Neural progenitor cell (in vitro differentiated cells): ENCODE results near the gene CRTC1.

Experiments used
- EZH2 ChIP-seq: fragments of 200-600 bp; sonication (generic); IDR thresholded peaks from 2 replicates; pipeline ENCODE4 v1.6.1; 2017; ENCODE audit warnings: antibody characterized with exemption, mild to moderate bottlenecking, moderate library complexity
- EZH2phosphoT487 ChIP-seq: fragments of 200-600 bp; sonication (generic); IDR thresholded peaks from 2 replicates; pipeline ENCODE4 v1.6.1; 2017; ENCODE audit warnings: antibody characterized with exemption
- TF ChIP-seq, protein P1 (sequence below): fragments of 200-600 bp; sonication (generic); IDR thresholded peaks from 2 replicates; pipeline ENCODE4 v1.5.1; 2017; ENCODE audit warnings: antibody characterized with exemption, mild to moderate bottlenecking

GRCh38 chr19:18657590-18658365 lies 25.7 kb upstream of the CRTC1 start:
- TF ChIP-seq, protein P1, sequence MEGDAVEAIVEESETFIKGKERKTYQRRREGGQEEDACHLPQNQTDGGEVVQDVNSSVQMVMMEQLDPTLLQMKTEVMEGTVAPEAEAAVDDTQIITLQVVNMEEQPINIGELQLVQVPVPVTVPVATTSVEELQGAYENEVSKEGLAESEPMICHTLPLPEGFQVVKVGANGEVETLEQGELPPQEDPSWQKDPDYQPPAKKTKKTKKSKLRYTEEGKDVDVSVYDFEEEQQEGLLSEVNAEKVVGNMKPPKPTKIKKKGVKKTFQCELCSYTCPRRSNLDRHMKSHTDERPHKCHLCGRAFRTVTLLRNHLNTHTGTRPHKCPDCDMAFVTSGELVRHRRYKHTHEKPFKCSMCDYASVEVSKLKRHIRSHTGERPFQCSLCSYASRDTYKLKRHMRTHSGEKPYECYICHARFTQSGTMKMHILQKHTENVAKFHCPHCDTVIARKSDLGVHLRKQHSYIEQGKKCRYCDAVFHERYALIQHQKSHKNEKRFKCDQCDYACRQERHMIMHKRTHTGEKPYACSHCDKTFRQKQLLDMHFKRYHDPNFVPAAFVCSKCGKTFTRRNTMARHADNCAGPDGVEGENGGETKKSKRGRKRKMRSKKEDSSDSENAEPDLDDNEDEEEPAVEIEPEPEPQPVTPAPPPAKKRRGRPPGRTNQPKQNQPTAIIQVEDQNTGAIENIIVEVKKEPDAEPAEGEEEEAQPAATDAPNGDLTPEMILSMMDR = no peak
- TF ChIP-seq EZH2 (no peak), EZH2phosphoT487 (no peak)
